Skin of body (tissue), 3 donors: Measurements from ENCODE around the gene NEDD4L. TPM values are rescaled to one million over a fixed set of nuclear protein-coding genes. Genes with fewer than 3 reads are reported as not detected.

ENCODE experiments used
- DNase-seq: peaks from one replicate; lab custom pipeline; 2025; lab: John Stamatoyannopoulos, UW
- small RNA-seq: library from RNA; depleted of rRNA; stranded (forward); fragments of <200 nt; gene quantifications from one replicate; pipeline ENCODE3, GENCODE V24; 2014; ENCODE audit warnings: low replicate concordance
- total RNA-seq: library from RNA; depleted of rRNA; stranded (reverse); fragments of >200 nt; gene quantifications from one replicate; pipeline ENCODE4 v1.2.3, GENCODE V29; 2014

NEDD4L gene
- total RNA-seq, 1 donor from 2014 or later = 40.1 TPM

- no peak for DNase-seq
Observed at GRCh38 chr18:58443671-58444070, 399.6 kb downstream of the NEDD4L start.

GRCh38 chr18:58446391-58447060, 402.5 kb downstream of the NEDD4L start:
- no peak for DNase-seq

- DNase-seq = peak; percentile 19
Observed at GRCh38 chr18:58447402-58448095, 403.5 kb downstream of the NEDD4L start.

- no peak for DNase-seq
Observed at GRCh38 chr18:58449464-58449863, 405.4 kb downstream of the NEDD4L start.

Small RNA genes lying within 50 kb of the gene (small RNA-seq; reads per million reads assigned to genes)
- gene HMGN1P30 (not detected), gene MIR3591 (not detected)

Other genes starting within 250 kb of the NEDD4L start
- 23.0 TPM for gene ATP8B1, start 240.9 kb upstream of the NEDD4L start, total RNA-seq